GM21515 (cell line): ENCODE measurements around the gene SMARCA2.

ENCODE experiments used
- ATAC-seq: cut with Tn5 transposase; IDR thresholded peaks from one replicate; pipeline ENCODE4 v1.9.1; 2021; ENCODE audit not compliant: unreplicated experiment

Gene SMARCA2

DNA sequence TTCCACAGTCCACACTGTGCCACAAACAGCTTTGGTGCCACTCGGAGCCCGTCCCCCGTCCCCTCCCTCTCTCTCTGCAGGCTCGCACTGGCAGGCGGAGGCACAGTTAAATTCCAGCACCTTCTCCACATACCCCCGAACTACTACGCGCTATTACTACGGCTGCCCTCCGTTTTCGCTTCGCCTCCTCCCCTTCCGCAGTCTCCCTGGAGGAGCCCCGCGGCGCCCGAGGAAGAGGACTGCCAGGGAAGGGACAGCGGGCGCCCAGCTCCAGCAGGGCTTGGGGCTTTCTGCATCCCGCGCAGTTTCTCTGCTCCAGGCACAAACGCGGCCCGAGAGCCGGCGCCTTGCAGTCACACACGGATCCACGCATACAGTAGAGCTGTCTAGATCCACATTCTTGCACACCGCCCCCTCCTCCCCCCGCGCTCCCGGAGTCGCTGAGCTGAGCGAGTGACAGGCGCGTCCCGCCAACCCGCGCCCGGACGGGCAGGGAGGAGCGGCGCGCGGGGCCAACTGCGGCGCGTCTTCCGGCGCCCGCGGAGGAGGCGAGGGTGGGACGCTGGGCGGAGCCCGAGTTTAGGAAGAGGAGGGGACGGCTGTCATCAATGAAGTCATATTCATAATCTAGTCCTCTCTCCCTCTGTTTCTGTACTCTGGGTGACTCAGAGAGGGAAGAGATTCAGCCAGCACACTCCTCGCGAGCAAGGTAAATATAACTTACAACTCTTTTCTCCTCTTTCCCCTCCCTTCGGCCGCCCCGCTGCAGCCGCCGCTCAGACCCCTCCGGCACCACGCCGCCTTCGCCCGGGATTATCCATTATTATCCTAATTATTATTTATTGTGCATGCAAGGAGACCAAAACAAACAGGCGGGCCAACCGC lies at the start of gene SMARCA2:
SMARCA2 (plus strand) TSS at position 652 of the 885 bp plus-strand sequence. CDS start 13,676 bp downstream, outside the sequence.
- ATAC-seq, result peak; percentile 76

DNA sequence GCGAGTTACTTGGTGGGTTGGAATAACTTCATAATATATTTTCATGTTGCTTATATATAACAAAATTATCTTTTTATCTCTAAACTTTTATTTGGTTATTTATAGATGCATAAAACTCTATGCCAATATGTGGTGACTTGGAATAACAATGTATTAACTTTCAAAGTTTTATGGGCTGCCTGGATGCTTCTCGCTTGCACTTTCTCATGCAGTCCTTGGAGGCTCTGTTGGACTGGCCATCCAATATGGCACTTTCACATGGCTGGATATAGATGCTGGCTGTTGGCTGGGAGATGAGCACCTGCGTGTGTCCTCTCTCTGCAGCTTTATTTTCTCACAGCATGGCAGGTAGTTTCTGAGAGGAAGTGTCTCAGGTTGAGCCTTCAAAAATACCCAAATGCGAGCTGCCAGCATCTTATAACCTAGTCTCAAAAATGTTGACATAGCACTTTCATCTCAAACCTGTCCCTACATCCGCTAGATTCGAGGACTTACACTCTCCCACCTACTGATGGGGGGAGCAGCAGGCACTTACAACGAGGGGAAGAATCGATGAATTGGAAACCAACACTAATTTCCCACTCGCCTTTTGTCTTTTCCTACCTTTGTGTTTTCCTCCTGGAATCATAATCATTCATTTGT lies 48.3 kb upstream of the SMARCA2 start:
- no peak for ATAC-seq

DNA sequence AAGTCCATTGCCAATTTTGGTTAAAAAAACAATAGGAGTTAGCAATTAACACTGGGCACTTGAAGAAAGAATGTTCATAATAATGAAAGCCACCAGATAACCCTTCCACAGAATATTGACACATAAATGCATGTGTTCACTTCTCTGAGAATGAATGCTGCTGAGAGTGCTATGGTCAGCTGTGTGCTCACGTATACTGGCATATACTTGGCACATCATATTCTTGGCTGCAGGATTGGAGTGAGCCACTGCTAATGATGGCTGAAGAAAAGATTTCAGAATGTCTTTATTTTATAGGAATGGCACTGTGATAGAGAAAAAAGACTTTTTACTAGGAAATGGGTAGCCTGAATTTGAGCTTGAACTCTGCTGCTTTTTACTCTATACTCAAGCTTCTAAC lies 46.0 kb upstream of the SMARCA2 start:
- ATAC-seq, result no peak

DNA sequence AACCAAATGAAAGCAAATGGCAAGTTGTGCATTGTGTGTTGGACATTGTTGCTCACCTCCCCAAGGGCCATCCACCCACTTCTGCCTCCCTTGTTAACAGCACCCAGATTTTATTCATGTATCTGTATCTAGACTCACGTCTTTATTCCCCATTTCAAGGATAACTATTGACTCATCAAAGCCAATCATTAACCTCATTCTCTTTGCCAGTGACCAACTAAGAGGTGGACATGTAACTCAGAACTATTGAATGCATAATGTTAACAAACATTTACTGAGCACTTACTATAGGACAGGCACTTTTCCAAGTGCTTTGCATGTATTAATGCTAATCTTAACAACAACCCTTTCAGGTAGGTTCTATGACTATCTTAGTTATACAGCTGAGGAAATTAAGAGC lies 45.2 kb upstream of the SMARCA2 start:
- no peak for ATAC-seq

- no peak for ATAC-seq
These were observed 42.5 kb upstream of the SMARCA2 start for GRCh38 chr9:1972672-1973071.

DNA sequence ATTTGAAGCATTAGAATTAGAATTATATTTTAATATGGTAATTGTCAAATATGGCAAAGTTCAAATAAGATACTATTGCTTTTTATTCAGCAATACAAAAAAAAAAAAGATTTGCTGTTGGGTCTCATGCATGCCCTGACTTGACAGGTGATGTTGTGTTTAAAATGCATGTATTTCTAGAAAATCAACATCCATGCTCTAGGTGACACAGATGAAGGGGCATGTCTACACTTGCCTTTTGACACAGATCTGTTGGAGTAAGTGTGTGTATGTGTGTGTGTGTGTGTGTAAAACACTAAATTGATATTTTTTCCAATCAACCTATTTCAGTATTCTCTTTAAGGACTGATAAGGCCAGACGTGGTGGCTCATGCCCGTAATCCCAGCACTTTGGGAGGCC lies 38.1 kb upstream of the SMARCA2 start:
- ATAC-seq, result no peak

GRCh38 chr9:1978941-1979340 lies 36.2 kb upstream of the SMARCA2 start:
- no peak for ATAC-seq

- no peak for ATAC-seq
These were observed 35.3 kb upstream of the SMARCA2 start for GRCh38 chr9:1979741-1980367.

- ATAC-seq, result no peak
These were observed 34.8 kb upstream of the SMARCA2 start for GRCh38 chr9:1980387-1980786.

GRCh38 chr9:1982074-1982473 lies 33.1 kb upstream of the SMARCA2 start:
- no peak for ATAC-seq

DNA sequence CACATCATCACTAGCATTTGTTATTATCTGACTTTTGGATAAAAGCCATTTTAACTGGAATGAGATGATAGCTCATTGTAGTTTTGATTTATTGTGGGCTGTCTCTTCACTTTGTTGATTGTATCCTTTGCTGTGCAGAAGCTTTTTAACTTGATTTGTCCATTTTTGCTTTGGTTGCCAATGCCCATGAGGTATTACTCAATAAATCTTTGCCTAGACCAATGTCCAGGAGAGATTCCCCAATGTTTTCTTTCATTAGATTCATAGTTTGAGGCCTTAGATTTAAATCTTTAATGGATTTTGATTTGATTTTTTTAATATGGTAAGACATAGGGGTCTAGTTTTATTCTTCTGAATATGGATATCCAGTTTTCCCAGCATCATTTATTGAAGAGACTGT lies 28.8 kb upstream of the SMARCA2 start:
- no peak for ATAC-seq

GRCh38 chr9:1989500-1989899 lies 25.6 kb upstream of the SMARCA2 start:
- ATAC-seq, result no peak

DNA sequence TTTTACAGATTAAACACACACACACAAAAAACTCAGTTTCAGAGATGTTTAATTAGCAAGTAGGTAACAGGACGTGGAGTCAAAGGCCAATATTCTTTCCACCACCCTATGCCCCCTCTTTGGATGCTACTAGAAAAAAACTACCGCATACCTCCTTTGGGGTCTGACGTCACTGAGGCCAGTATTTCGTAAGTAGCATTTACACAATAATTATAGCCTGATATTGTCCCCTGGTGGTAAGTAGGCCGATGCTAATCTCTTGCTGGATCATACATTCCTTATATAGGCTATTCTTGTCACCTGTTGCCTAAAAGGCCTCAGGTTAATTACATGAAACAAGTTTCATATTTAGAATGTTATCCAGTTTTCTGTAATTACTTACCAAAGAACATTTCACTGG lies 21.0 kb upstream of the SMARCA2 start:
- no peak for ATAC-seq

DNA sequence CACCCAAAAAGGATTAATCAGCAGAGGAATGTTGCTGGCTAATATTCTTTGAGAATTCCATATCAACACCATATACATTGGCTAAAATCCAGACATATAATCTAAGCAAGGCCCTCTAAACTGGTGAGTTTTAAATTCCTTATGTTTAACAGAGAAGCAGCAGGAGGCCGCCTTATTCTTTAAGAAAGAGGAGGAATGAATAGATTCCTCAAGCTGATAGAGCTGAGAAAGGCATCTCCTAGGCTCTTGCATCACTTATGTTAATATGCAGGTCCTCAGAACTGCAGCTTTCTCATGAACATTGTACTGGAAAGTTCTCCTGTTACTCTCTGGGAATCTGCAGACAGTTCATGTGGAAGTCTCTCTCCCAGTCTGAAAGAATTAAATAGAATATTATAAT lies 20.1 kb upstream of the SMARCA2 start:
- ATAC-seq, result no peak

DNA sequence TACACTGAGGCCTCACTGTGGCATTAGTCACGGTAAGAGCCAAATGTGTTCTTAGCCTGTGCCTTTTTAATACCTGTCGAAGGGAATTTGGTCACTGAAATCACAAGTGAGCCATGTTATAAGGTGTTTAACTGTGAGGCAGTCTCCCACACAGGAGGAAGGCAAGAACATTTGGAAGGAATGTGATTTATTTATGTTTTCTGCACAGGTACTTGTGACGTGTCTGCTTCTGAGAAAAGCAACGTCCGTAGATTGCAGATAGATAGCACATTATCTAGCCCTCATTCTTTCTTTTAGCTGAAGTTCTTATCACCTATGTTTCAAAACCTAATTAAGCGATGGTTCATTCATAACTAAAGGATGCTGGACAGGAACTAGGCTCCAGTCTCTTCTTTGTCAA lies 19.0 kb upstream of the SMARCA2 start:
- no peak for ATAC-seq

DNA sequence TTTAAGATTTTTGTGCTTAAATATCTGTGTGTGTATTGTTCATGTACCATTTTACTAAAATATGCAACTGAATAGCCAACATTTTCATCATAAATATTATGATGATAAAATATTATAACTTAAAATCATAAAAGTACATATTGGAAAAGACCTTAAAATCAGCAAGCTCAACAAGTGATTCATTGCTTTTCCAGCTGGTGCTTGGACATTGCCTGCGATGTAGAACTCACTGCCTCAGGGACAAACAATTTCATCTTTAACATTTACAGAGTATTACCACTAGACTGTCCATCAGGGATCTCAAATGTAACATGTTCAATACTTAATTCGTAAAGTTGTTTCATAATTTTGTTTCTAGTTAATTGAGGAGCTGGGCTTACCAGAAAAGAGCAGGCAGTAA lies 17.5 kb upstream of the SMARCA2 start:
- no peak for ATAC-seq

DNA sequence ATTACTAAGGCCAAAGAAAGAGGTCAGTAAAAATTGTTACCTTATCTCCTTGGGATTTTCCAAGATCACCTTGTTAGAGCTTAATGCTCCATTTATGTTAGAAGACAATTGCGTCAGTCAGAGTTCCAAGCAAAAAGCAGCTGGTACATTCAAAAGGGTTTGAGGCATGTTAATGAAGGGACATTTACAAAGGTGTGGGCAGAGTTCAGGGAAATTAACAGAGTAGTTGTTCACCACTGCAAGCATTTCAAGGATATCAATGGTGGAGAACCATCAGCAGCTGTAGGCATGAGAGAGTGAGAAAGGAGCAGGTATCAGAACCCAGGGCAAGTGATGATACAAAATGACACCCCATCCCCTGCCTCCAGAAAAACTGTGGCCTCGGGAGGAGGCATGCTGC lies 17.0 kb upstream of the SMARCA2 start:
- ATAC-seq, result no peak

DNA sequence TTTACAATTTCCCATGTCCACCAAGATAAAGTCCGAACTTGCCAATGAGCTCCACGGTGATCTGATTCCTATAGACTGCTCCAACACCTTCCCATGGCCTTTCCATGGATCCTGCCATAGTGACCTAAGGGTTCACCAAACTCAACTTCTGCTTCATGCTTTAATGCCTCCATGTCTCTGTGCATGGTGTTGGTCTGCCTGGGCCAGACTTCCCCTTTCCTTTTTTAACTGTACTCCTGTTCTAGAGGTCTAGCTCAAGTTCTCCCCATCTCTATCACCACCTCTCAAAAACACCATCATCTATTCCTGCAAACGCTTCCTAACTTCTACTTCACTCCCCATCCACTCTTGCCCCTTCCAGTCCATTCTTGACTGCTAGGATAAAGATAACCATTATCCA lies 14.8 kb upstream of the SMARCA2 start:
- no peak for ATAC-seq

GRCh38 chr9:2008372-2008771 lies 6.8 kb upstream of the SMARCA2 start:
- ATAC-seq, result no peak

DNA sequence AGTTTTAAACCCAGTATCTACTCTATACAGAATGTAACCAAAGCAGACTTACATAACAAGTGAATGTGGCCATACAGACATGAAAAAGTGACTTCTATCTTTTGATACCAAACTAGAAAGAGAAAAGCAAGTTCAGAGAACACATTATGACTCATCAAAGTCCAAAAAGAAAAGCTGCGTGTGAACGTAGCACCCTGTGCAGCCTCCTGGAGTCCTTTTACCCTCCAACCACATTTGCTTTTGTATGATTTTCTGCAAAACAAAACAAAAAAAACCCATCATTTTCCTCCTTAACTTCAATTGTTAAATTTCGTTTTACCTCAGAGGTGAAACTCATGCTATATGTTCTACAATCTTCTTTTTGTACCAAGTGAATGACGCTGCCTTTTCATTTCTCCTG lies 2.8 kb upstream of the SMARCA2 start:
- ATAC-seq, result peak; percentile 17

GRCh38 chr9:2013743-2014475 lies 1.2 kb upstream of the SMARCA2 start:
- ATAC-seq, result no peak
